GM21360 (cell line): ENCODE results near the gene TMTC2.

ENCODE experiments used
- ATAC-seq: cut with Tn5 transposase; IDR thresholded peaks from one replicate; pipeline ENCODE4 v1.9.1; 2021; ENCODE audit warnings: mild to moderate bottlenecking, moderate library complexity; ENCODE audit not compliant: unreplicated experiment

The TMTC2 gene

GRCh38 chr12:82937151-82937550 lies 250.4 kb downstream of the TMTC2 start:
- ATAC-seq = no peak

DNA sequence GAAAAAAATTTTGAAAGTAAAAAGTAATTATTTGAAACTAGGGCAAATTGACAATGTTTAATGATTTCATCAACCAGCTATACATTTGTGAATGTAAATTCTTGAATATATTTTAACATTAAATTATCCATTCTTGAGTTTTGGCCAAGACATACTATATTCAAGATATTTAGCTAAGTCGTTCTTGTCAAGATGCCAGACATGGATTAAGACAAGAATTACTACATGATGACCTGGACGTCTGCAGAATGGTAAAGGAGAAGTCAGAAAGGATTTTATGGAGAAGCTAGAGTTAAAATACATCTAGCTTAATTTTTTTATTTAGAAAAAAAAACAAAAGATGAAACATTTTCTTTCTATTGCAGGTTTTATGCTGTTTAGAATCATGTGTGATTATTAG lies 255.8 kb downstream of the TMTC2 start:
- no peak for ATAC-seq

- ATAC-seq = no peak
Observed at GRCh38 chr12:82942991-82943401, 256.3 kb downstream of the TMTC2 start.

DNA sequence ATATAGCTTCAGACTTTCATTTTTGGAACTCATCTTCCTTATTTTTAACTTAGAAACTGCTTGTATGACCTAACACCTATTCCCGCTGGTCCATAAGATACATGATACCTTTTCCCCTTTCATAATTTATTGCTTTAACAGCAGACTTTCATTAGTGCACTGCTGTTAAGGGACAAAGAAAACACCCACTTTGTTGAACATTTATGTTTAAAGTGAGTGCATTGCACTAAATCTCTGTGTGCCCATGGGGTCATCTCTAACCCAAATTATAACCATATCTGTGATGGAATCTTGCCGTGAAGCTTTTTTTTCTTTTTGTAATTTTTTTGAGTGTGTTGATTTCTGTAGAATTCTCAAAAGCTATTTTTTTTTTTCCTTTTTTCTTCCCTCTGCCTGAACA lies 261.8 kb downstream of the TMTC2 start:
- ATAC-seq = no peak

GRCh38 chr12:82950356-82950755 lies 263.6 kb downstream of the TMTC2 start:
- ATAC-seq = no peak

DNA sequence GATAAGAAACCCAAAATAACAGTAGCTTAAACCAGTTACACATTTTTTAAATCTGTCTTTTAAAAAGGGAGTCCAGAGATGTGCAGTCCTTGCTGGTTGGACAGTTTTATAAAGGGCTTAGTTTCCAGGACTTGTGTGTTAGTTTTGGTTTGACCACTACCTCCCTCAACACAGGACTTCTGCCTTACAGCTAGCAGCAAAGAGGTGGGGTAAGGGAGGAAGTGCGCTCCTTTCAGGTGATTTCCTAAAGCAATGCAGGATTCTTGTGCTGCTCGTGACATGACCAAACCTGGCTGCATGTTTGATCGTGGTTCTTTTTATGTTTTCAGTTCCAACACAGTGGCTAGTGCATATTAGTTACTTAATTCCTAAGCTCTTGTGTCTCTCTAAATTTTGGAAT lies 266.2 kb downstream of the TMTC2 start:
- no peak for ATAC-seq

DNA sequence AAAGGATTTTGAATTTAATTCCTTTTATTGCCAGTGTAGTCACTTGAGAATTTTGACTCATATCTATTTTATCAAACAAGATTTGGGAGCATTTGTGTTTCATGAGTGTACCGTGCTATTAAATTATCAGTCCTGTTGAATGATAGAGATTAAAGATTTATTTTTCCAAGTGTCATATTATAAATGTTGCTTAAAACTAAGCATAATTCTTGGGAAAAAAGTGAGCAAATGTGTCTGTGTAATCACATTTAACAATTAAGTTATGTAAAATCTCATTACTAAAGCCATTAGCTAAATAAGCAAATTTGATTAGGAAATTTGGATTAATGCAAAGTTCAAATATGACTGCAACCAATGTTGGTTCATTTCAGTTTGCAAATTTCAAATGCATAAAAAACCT lies 266.7 kb downstream of the TMTC2 start:
- ATAC-seq = no peak

DNA sequence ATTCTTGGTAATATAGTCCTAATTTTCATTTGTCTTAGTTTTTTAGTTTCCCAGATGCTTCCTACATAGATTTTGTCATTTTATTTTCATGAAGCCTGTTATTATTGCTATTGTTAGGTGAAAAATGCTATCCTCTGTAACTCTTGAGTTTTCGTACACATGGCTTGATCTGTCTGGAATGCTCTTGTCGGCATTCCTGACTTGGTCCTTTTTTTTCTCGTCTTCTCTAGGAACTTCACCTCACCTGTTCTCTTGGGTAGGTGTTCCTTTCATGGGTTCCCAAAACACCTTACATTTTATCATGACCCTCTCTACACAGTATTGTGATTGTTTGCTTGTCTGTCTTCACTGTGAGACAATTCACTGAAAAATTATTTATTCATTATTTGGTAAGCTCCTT lies 267.4 kb downstream of the TMTC2 start:
- ATAC-seq = no peak

- ATAC-seq = no peak
Observed at GRCh38 chr12:82954572-82954971, 267.9 kb downstream of the TMTC2 start.

DNA sequence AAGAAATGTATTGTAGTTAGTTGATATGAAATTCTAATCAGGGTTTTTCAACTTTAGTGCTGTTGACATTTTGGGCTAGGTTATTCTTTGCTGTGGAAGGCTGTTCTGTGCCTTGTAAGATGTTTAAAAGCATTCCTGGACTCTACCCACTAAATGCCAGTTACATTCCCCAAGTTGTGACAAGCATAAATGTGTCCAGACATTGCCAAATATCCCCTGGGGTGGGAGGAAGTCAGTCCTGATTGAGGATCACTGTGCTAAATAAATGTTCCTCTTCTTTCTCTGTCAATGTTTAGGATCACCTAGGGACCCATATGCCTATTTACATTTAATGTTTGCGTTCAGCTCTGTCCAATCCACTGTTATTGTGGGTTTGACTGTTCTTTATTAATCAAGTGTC lies 268.3 kb downstream of the TMTC2 start:
- no peak for ATAC-seq

- no peak for ATAC-seq
Observed at GRCh38 chr12:82958966-82959365, 272.3 kb downstream of the TMTC2 start.

DNA sequence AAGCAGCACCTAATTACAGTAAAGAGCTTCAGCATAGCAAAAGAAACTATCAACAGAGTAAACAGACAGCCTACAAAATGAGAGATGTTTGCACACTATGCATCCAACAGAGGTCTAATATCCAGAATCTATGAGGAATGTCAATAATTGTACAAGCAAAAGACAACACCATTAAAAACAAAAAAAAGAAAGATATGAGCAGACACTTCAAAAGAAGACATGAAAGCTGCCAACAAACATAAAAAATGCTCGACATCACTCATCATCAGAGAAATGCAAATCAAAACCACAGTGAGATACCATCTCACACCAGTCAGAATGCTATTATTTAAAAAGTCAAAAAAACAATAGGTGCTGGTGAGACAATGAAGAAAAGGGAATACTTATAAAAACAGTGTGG lies 273.1 kb downstream of the TMTC2 start:
- ATAC-seq = no peak

GRCh38 chr12:82961835-82962234 lies 275.1 kb downstream of the TMTC2 start:
- no peak for ATAC-seq

DNA sequence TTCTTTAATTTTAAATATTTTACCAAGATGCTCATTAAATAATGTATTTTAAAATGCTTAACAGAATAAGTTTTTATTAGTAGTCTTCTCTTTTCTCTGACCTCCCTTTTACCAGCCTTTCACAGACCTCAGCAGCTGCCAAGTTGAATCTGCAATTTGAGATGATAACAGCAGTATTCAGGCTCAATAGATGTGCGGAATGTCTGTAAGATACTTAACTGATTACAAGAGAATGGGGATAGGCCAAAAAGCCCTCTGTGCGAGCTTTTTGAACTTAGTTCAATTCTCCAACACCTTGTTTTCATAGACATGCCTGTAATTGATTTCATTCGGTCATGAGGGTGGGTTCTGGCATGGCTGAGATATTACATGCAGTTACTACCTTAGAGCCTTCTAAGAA lies 277.2 kb downstream of the TMTC2 start:
- no peak for ATAC-seq

DNA sequence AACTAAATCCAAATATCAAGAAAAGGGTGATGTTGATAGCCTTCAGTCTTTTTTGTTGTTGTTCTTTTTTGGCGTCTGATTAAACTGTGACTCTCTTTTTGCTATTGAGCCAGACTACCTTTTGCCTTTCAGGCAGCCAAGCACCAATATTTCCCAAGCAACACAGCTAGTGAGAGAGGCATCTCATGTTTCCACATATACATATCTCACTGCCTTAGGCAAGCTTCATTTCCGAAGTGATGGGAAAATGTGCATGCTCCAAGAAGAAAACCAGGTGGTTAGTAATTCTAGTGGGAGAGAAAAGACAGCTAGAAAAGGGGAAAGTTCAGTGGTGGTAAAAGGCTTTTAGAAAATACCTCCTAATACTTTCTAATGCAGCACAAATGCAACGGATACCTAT lies 277.7 kb downstream of the TMTC2 start:
- ATAC-seq = no peak

DNA sequence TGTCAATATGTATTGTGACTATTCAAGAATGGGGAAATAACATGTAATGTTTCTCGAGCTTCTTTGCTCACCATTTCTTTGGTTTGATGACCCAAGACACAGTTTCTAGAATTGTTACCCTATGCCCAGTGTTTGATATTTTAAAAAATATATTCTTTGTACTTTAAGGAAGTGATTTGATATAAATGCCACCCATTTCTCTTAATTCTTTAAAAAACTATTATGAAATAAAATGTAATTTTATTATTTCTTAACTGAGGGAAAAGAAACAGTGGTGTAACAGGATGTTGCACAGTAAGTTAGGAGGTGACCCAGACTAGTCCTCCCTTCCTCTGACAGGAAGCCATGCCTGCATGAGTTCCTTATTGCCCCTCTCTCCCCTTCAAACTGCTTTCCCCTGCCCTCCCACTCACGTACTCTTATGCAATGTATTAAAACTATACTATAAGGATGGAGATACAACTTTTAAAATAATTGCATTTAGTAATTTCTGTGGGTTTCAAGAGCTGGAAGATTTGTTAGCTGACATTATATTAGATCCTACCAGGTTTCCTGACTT lies 279.4 kb downstream of the TMTC2 start:
- ATAC-seq = no peak

- no peak for ATAC-seq
Observed at GRCh38 chr12:82968631-82969367, 282.1 kb downstream of the TMTC2 start.

- ATAC-seq = no peak
Observed at GRCh38 chr12:82970614-82971013, 283.9 kb downstream of the TMTC2 start.

- ATAC-seq = no peak
Observed at GRCh38 chr12:82971584-82971983, 284.9 kb downstream of the TMTC2 start.

DNA sequence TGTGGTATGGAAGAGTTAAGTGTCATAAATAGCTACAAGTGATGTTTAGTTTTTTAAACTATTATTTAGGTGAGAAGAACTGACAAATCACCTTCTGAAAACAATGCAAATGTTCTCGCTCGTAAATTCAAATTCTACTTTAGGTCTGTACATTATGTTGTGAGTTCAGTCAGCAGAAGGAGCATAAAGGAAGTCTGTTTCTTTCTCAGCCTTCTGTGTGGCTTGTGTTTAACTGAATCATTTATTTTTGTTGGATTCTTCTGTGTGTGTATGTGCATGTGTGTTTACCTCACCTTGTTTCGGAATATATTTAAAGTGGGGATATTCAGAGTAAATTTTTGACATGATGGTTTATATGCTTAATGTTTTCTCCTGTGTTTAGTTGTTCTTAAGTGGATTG lies 285.9 kb downstream of the TMTC2 start:
- no peak for ATAC-seq

- no peak for ATAC-seq
Observed at GRCh38 chr12:82973592-82973991, 286.9 kb downstream of the TMTC2 start.

GRCh38 chr12:82981150-82981549 lies 294.4 kb downstream of the TMTC2 start:
- ATAC-seq = no peak

DNA sequence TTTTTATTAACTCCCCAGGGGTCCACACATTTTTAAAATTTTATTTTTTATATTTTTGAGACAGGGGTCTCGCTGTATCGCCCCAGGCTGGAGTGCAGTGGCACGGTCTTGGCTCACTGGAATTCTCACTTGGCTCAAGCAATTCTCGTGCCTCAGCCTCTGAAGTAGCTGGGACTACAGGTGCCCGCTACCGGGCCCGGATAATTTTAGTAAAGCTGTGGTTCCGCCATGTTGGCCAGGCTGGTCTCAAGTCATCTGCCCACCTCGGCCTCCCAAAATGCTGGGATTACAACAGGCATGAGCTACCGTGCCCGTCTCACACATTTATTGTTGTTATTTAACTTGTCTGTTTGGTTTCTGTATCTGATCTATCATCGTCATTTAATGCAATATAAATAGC lies 307.4 kb downstream of the TMTC2 start:
- ATAC-seq = no peak
